GM12892 (cell line): ENCODE results near the gene FBP2.

Source experiments
- POLR2A ChIP-seq: IDR thresholded peaks from 2 replicates; pipeline ENCODE4 v1.6.1; 2011; ENCODE audit warnings: low read depth, low read length, control low read depth
- TAF1 ChIP-seq: IDR thresholded peaks from 2 replicates; pipeline ENCODE4 v1.6.1; 2011; ENCODE audit warnings: low read depth, mild to moderate bottlenecking, control low read depth, low read length, borderline replicate concordance

DNA sequence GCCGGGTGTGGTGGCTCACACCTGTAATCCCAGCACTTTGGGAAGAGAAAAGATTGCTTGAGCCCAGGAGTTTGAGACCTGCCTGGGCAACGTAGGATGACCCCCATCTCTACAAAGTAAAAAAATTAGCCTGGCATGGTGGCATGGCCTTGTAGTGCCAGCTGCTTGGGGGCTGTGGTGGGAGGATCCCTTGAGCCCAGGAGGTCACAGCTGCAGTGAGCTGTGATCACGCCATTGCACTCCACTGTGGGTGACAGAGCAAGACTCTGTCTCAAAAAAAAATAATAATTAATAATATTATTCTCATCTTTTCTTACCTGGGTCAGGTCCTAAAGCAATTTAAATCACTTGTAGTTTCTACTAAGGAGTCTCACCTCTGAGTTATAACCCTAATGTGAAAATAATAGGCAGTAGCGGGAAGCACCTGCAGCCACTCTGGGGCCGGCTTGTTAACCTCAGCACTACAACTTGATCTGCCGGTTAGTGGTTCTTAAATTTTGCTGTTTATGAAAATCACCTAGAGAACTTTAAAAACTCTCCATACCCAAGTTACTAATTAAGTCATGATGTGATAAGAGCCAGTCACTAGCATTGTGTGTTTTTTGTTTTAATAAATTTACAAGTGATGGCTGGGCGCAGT lies 68.1 kb downstream of the FBP2 start:
- TF ChIP-seq TAF1 (no peak), POLR2A (no peak)
